ENCODE measurements around the gene PRR12. TPM values are rescaled to one million over a fixed set of nuclear protein-coding genes. Genes with fewer than 3 reads are reported as not detected.
A peak's percentile ranks its signal among the peaks of the same experiment; 100 is the strongest.

The PRR12 gene
- total and polyA plus RNA-seq, 9 of the 15 experiments (the other 6 are each of a cell fraction or from before 2014, with no cell fraction given): 0.01 to 21.1 (median 0.98) TPM

- Histone ChIP-seq H2AFZ (ENCODE audit: low read depth, low read length) (no peak overlapping the region), H3K9me3 (replicated peaks; ENCODE audit: control insufficient read depth, insufficient read depth, low read depth, low read length) (no peaks in the 10 kb centered on the region), H3K4me3 (no peak overlapping the region), H3K79me2 (ENCODE audit: control insufficient read depth, insufficient read depth, low read length) (peaks cover 3% of the 10 kb centered on the region; the same call in 1 of the 3 replicates), H3K27me3 (ENCODE audit: control insufficient read depth in 2 of 2, insufficient read depth in 2 of 2, low read length in 2 of 2) (no peaks in the 10 kb centered on the region), H3K9me1 (ENCODE audit: control insufficient read depth, insufficient read depth, low read length) (peaks cover 2% of the 10 kb centered on the region), H3K36me3 (ENCODE audit: control insufficient read depth, insufficient read depth, low read length) (peaks cover 76% of the 10 kb centered on the region; the same call in 1 of the 3 replicates), H3K4me1 (replicated peaks in 1 of 2; ENCODE audit: control insufficient read depth in 2 of 2, insufficient read depth in 2 of 2, low read length in 2 of 2) (peaks cover 0 to 5% of the 10 kb centered on the region in 2 experiments; a peak in 2 of 5 replicates), H3K4me2 (ENCODE audit: insufficient read depth, low read length) (no peak overlapping the region), H4K20me1 (replicated peaks; ENCODE audit: control insufficient read depth, insufficient read depth, low read length) (no peaks in the 10 kb centered on the region; the same call in 1 of the 2 replicates), H3K27ac (ENCODE audit: extremely low read depth, low read depth, low read length) (no peak overlapping the region; the same call in 2 of the 3 replicates), H3K9ac (ENCODE audit: insufficient read depth in 1 of 2, low read depth in 2 of 2, low read length in 2 of 2) (peak overlapping the region in 1 of 2 experiments; percentile 36; a peak in 2 of 4 replicates)
- in situ Hi-C loops (cut with MboI): no loop called here
- intact Hi-C loops (cut with micrococcal nuclease): no loop called here
- POLR2A ChIA-PET: no interaction called here
- ATAC-seq (no peak), DNase-seq (ENCODE audit: extremely low read depth in 1 of 4, low spot score in 3 of 4) (no peak), FAIRE-seq (no peak)
- 81% methylated on average over 18 of the region's 19 CpGs for WGBS (ENCODE audit: insufficient coverage, low coverage, missing lambda C conversion rate)
- BruUV-seq (replicated peaks): no TSS peak
- CTCF ChIA-PET (ENCODE audit: low intra/inter-chr PET ratio): no interaction called here
- TF ChIP-seq FIP1L1 (IDR thresholded peaks at IDR 0.05; ENCODE audit: low read depth, low read length, poor library complexity, severe bottlenecking) (no peak), ATF3 (IDR thresholded peaks at IDR 0.05) (peak; percentile 13; the same call in 1 of the 2 replicates), ATF3 (CRISPR knock-in tag; conservative IDR thresholded peaks at IDR 0.05) (no peak), ZNF197 (CRISPR knock-in tag; IDR thresholded peaks at IDR 0.05; ENCODE audit: low read depth) (no peak), CTCF (IDR thresholded peaks at IDR 0.05 in 2 of 3, conservative IDR thresholded peaks at IDR 0.05 in 1 of 3; ENCODE audit: insufficient read depth in 2 of 3, low read depth in 1 of 3, low read length in 3 of 3) (no peak), ZNF589 (CRISPR knock-in tag; IDR thresholded peaks at IDR 0.05; ENCODE audit: low read depth) (0 out of 2 replicates have a peak, but pooled peaks have one; percentile 41), BRF2 (IDR thresholded peaks at IDR 0.05; ENCODE audit: borderline replicate concordance, insufficient read depth, insufficient read length) (no peak), BCL6 (CRISPR knock-in tag; IDR thresholded peaks at IDR 0.05) (no peak), ZNF146 (CRISPR knock-in tag; IDR thresholded peaks at IDR 0.05; ENCODE audit: unreplicated experiment) (no peak), FOSL1 (tag; conservative IDR thresholded peaks at IDR 0.05) (peak; percentile 76; the same call in 1 of the 2 replicates)
These were observed 23.3 kb downstream of the PRR12 start for GRCh38 chr19:49614096-49614833.

All from K562 (cell line).